Stimulated activated CD4-positive, alpha-beta T cell treated with anti-CD3 and anti-CD28 coated beads, TNF-alpha, amount 100 ng/mL, for 1 hour (primary cell): ENCODE results near the gene FRMPD2.
A peak's percentile ranks its signal among the peaks of the same experiment; 100 is the strongest.

ENCODE experiments used
- DNase-seq, 3 donors: peaks; one replicate each; pipeline ENCODE4 v3.0.0-alpha.2; 2020; ENCODE audit warnings: low read depth in 3 of 3, low spot score in 1 of 3

FRMPD2 gene

GRCh38 chr10:48274636-48275035, at the start of gene FRMPD2:
TSS of gene FRMPD2 (minus strand) at chr10:48274696. CDS start at chr10:48274567, 129 bp downstream.
- no peak for DNase-seq

GRCh38 chr10:48322017-48322416, 47.5 kb upstream of the FRMPD2 start:
- no peak for DNase-seq

- no peak for DNase-seq
Measured at GRCh38 chr10:48317321-48317990, 43.0 kb upstream of the FRMPD2 start.

GRCh38 chr10:48316236-48316635, 41.7 kb upstream of the FRMPD2 start:
- DNase-seq = no peak

- DNase-seq = no peak
Measured at GRCh38 chr10:48314107-48314506, 39.6 kb upstream of the FRMPD2 start.

- no peak for DNase-seq
Measured at GRCh38 chr10:48309711-48310226, 35.3 kb upstream of the FRMPD2 start.

- DNase-seq = no peak
Measured at GRCh38 chr10:48307711-48308018, 33.2 kb upstream of the FRMPD2 start.

GRCh38 chr10:48306870-48307710, 32.6 kb upstream of the FRMPD2 start:
- DNase-seq = peak in 2 of 3 donors; percentile 3 to 47

GRCh38 chr10:48306265-48306869, 31.9 kb upstream of the FRMPD2 start, which contains the start of gene MAPK8:
TSS of gene MAPK8 (plus strand) at chr10:48306677. CDS start at chr10:48401661, 94,984 bp downstream.
- peak; percentile 75 to 88 (median 83) for DNase-seq

- DNase-seq = no peak
Measured at GRCh38 chr10:48305905-48306264, 31.4 kb upstream of the FRMPD2 start.

- no peak for DNase-seq
Measured at GRCh38 chr10:48302515-48303476, 28.3 kb upstream of the FRMPD2 start.

- no peak for DNase-seq
Measured at GRCh38 chr10:48300556-48300955, 26.1 kb upstream of the FRMPD2 start.

- no peak for DNase-seq
Measured at GRCh38 chr10:48299692-48300091, 25.2 kb upstream of the FRMPD2 start.

GRCh38 chr10:48299066-48299465, 24.6 kb upstream of the FRMPD2 start:
- DNase-seq = no peak

GRCh38 chr10:48296576-48297098, 22.1 kb upstream of the FRMPD2 start:
- no peak for DNase-seq

- no peak for DNase-seq
Measured at GRCh38 chr10:48294431-48294830, 19.9 kb upstream of the FRMPD2 start.

- DNase-seq = no peak
Measured at GRCh38 chr10:48292616-48293015, 18.1 kb upstream of the FRMPD2 start.

- no peak for DNase-seq
Measured at GRCh38 chr10:48291190-48291589, 16.7 kb upstream of the FRMPD2 start.

- DNase-seq = no peak
Measured at GRCh38 chr10:48290286-48290685, 15.8 kb upstream of the FRMPD2 start.

- peak in 1 of 3 donors; percentile 14 for DNase-seq
Measured at GRCh38 chr10:48289501-48290238, 15.2 kb upstream of the FRMPD2 start.
